MG63 (cell line): Measurements from ENCODE around the gene SF3B3. TPM values are rescaled to one million over a fixed set of nuclear protein-coding genes. Genes with fewer than 3 reads are reported as not detected.
A peak's percentile ranks its signal among the peaks of the same experiment; 100 is the strongest.

Experiments used
- DNase-seq: peaks from one replicate; pipeline ENCODE4 v3.0.0-alpha.2; 2020
- H3K27me3 ChIP-seq: fragments of 250-450 bp; sonication (Bioruptor Pico); 2 replicates; pipeline ENCODE4 v1.5.1; 2020; ENCODE audit warnings: mild to moderate bottlenecking, moderate library complexity
- H3K36me3 ChIP-seq: fragments of 250-450 bp; sonication (Bioruptor Pico); 2 replicates; pipeline ENCODE4 v1.5.1; 2020; ENCODE audit warnings: mild to moderate bottlenecking, moderate library complexity
- H3K4me3 ChIP-seq: fragments of 250-450 bp; sonication (Bioruptor Pico); 2 replicates; pipeline ENCODE4 v1.5.1; 2020; ENCODE audit warnings: mild to moderate bottlenecking, moderate library complexity
- H3K9me3 ChIP-seq: fragments of 250-450 bp; sonication (Bioruptor Pico); 2 replicates; pipeline ENCODE4 v1.5.1; 2020; ENCODE audit warnings: mild to moderate bottlenecking, moderate library complexity
- total RNA-seq: library from RNA; depleted of rRNA; stranded (reverse); fragments of >200 nt; shearing (Covaris generic); gene quantifications from 2 replicates; pipeline ENCODE4 v1.2.3, GENCODE V29; 2014; ENCODE audit warnings: low replicate concordance

SF3B3 gene
- total RNA-seq, 1 experiment from 2014 or later, result 35.7 TPM

DNA sequence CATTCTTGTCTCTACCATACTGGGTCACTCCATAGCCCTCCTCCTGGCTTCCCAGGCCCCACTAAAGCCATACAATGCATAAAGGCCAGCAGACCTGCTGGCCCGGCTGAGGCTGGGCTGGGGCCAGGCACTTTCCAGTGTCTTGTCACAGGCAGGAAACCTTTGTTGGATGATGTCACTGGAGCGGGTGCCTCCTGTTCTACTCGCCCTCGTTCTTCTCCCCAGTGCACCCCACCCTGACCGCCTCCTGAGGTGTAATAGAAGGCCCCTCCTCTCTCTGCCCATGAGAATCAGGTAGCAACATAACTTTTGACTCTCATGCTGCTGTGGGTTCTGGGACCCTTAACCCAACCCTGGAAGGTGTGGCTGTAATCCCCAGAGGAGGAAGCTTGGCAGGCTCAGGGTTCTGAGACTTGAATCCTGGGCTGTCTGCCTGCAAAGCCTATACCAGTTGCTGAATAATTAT lies 68.5 kb downstream of the SF3B3 start:
- peak; percentile 54 for DNase-seq
- Histone ChIP-seq H3K27me3 (no peaks in the 10 kb centered on the region), H3K4me3 (no peak overlapping the region), H3K9me3 (no peaks in the 10 kb centered on the region), H3K36me3 (no peaks in the 10 kb centered on the region)

DNA sequence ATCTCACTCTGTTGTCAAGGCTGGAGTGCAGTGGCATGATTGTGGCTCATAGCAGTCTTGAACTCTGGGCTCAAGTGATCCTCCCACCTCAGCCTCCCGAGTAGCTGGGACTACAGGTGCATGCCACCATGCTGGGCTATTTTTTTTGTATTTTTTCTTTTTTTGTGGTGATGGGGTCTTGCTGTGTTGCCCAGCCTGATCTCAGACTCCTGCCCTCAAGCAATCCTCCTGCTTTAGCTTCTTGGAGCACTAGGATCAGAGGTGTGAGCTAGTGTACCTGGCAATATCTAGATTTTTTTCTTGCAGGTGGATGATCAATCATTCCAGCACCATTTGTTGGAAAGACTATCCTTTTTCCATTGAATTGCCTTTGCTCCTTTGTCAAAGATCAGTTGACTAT lies 69.9 kb downstream of the SF3B3 start:
- H3K4me3 ChIP-seq, result no peak overlapping the region
- H3K36me3 ChIP-seq, result no peaks in the 10 kb centered on the region
- no peaks in the 10 kb centered on the region for H3K27me3 ChIP-seq
- no peak for DNase-seq
- H3K9me3 ChIP-seq, result no peaks in the 10 kb centered on the region

DNA sequence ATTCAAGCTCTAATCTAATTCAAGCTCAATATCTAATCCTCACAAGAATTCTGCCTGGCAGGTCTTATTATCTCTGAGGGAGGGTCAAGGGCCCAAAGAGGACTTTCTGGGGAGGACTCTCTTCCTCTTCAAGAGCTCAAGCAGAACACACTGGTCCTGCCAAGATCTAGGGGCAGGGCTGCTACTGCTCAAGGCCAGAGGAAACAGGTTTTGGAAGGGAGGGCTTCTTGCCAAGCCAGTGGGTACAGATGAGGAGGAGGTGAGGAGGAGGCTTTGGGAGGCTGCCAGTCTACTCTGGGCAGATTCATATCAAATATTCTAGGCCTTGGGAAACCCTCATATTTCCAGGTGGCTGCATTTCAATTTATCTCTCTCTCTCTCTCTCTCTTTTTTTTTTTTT lies 71.0 kb downstream of the SF3B3 start:
- H3K4me3 ChIP-seq, result no peak overlapping the region
- peak; percentile 78 for DNase-seq
- H3K9me3 ChIP-seq, result no peaks in the 10 kb centered on the region
- H3K36me3 ChIP-seq, result no peaks in the 10 kb centered on the region
- H3K27me3 ChIP-seq, result no peaks in the 10 kb centered on the region

DNA sequence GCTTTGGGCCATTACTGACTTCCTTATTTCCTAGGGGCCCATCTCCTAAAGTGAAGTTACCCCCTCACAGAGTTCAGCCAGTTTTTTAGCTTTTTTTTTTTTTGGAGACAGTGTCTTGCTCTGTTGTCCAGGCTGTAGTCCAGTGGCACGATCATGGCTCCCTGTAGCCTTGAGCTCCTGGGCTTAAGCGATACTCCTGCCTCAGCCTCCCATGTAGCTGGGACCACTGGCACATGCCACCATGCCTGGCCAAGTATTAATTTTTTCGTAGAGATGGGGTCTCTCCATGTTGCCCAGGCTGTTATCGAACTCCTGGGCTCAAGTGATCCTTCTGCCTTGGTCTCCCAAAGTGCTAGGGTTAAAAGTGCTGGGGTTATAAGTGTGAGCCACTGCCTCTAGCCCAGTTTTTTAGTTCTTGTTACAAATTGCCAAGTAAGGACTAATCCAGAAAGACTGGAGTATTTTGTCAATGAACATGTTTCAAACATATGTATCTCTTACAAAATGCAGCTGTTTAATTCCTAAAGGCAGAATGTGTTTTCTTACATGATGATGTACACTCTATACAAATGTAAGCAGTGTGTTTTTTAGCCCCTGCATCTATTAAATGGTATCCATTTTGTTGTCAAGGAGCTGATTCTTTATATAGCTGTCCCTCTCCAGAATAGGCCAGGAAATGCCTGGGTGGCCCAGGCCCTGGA lies 73.7 kb downstream of the SF3B3 start:
- H3K36me3 ChIP-seq, result no peaks in the 10 kb centered on the region
- no peaks in the 10 kb centered on the region for H3K9me3 ChIP-seq
- no peak for DNase-seq
- no peak overlapping the region for H3K4me3 ChIP-seq
- no peaks in the 10 kb centered on the region for H3K27me3 ChIP-seq

DNA sequence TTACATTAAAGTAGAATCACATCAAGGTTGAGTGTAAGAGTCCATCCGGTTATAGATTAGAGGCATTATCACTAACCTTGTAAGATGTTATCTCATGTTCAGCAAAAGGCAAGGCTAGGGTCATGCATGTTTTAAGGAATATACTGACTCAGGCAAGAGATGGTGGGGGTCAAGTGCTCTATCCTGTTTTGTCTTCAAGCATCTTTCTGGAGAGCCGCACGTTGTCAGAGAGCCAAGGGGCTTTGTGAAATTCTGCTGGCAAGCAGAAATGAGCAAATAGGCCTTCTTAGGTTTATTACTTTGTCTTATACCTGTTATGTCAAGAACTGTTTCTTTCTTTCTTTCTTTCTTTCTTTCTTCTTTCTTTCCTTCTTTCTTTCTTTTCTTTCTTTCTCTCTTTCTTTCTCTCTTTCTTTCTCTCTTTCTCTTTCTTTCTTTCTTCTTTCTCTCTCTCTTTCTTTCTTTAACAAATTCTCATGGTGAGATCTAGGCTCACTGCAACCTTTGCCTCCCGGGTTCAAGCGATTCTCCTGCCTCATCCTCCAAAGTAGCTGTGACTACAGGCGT lies 75.4 kb downstream of the SF3B3 start:
- Histone ChIP-seq H3K27me3 (no peaks in the 10 kb centered on the region), H3K9me3 (no peaks in the 10 kb centered on the region), H3K4me3 (no peak overlapping the region), H3K36me3 (no peaks in the 10 kb centered on the region)
- no peak for DNase-seq

DNA sequence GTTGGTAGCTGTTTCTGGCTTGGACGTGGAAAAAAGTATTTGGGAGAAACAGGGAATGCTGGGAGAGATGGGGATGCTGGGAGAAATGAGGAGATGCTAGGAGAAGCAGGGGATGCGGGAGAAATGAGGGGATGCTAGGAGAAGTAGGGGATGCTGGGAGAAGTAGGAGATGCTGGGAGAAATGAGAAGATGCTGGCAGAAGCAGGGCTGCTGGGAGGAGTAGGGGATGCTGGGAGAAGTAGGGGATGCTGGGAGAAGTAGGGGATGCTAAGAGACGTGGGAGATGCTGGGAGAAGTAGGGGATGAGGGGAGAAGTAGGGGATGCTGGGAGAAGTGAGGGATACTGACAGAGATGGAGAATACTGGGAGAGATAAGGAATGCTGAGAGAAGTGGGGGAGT lies 77.1 kb downstream of the SF3B3 start:
- no peaks in the 10 kb centered on the region for H3K27me3 ChIP-seq
- H3K36me3 ChIP-seq, result no peaks in the 10 kb centered on the region
- H3K9me3 ChIP-seq, result no peaks in the 10 kb centered on the region
- H3K4me3 ChIP-seq, result no peak overlapping the region
- no peak for DNase-seq

DNA sequence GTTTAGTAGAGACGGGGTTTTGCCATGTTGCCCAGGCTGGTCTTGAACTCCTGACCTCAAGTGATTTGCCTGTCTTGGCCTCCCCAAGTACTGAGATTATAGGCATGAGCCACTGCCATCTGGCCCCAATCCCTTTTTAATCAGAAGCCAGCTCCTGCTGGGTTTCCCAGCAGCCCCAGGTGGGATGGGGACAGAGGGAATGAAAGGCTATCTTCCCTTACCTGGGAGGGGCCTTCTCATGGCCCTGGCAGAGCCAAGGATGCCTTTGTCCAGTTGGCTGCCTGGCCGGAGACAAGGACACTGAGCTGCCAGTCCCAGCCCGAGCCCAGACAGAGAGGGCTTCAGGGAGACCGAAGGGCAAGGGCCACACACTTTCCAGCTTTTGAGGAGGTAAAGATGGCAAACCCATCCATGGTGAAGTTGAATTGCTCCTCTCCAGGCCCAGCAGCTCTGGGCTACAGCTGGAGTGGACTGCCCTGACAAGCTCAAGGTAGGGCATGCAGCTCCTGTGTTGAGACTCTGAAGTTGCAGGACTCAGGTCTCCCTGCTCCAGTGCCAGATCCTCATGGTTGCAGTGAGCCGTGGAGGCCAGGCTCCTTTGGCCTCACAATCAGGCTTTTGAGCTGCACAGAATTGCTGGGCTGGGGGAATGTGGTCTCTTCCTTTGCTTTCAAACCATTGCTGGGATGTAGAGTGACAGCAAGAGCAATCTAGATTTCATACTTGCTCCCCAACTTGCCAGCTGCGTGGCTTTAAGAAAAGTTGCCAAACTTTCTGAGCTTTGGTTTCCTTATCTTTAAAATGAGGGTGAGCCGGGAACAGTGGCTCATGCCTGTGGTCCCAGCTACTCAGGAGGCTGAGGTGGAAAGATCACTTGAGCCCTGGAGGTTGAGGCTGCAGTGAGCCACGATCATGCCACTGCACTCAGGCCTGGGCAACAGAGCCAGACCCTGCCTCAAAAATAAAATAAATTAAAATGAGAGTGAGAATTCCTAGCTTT lies 78.3 kb downstream of the SF3B3 start:
- no peaks in the 10 kb centered on the region for H3K27me3 ChIP-seq
- H3K36me3 ChIP-seq, result no peaks in the 10 kb centered on the region
- H3K4me3 ChIP-seq, result no peak overlapping the region
- no peaks in the 10 kb centered on the region for H3K9me3 ChIP-seq
- DNase-seq, result no peak

DNA sequence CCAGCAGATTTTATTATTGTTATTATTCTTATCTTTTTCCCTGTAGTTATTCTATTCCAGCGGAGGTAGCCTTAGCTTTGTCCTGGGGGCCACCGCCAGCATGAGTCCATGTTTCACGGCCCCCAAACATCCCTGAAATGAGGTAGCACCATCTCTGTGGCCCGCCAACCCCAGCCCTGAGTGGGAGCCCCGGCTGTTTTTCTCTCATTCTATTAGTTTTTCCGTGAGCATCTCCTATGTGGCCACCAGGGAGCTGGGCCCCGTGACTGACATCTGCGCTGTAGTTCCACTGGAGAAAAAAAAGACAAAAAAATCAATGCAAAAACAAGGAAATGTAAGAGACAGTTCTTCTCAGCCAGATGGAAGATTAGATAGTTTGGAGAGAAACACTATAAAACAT lies 79.2 kb downstream of the SF3B3 start:
- H3K36me3 ChIP-seq, result no peaks in the 10 kb centered on the region
- no peak overlapping the region for H3K4me3 ChIP-seq
- H3K27me3 ChIP-seq, result no peaks in the 10 kb centered on the region
- no peak for DNase-seq
- no peaks in the 10 kb centered on the region for H3K9me3 ChIP-seq

DNA sequence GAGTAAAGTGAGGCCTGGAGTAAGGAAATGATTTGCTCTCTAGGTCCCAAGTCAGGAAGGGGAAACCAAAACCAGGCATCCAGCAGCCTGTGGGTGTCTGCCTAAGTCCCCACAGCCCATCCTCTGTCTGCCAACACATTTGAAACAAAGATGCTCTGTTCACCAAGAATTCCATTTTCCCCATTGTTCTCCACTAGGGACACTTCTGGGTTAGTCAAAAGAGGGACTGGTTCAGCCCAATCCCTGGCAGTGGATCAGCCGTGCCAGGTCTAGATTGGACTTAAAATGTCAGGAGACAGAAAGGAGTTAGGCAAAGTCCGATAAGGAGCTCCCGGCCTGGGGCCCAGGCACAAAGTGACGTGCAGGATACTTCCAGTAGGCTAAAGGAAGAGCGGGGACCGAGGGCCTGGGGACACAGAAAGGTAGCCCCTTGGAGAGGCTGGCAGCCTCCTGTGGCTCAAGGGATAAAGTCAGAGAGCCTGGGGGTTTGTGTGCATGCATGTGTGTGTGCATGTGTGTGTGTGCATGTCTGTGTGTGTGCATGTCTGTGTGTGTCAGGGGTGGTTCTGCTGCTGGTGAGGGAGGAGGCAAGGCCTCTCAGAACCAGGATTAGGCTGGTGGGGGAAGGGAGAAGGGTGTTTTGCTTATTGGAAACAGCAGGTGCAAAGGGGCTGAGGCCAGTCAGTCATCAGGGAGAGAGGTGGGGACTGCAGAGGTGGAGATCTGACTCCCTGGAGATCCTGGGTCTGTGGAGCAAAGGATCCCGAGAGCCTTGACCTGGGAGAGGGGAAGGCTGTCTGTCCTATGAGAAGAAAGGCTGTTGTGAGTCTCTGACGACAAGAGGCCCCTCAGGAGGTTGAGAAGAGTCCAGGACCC lies 81.0 kb downstream of the SF3B3 start:
- no peaks in the 10 kb centered on the region for H3K9me3 ChIP-seq
- H3K4me3 ChIP-seq, result no peak overlapping the region
- DNase-seq, result no peak
- no peaks in the 10 kb centered on the region for H3K36me3 ChIP-seq
- H3K27me3 ChIP-seq, result no peaks in the 10 kb centered on the region

DNA sequence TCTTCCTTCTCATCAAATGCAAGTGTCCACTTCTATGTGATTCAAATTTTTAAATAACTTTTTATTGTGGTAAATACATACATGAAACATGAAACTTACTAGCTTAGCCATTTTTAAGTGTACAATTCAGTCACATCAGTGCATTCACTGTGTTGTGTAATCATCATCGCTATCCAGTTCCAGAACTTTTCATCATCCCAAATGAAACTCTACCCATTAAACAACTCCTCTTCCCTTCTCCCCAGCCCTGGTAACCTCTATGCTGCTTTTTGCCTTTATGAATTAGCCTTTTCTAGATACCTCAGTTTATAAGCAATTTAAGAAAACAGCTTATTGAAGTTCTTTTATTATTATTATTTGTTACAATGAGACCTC lies 81.7 kb downstream of the SF3B3 start:
- no peak for DNase-seq
- H3K9me3 ChIP-seq, result no peaks in the 10 kb centered on the region
- H3K4me3 ChIP-seq, result no peak overlapping the region
- H3K36me3 ChIP-seq, result no peaks in the 10 kb centered on the region
- H3K27me3 ChIP-seq, result no peaks in the 10 kb centered on the region

DNA sequence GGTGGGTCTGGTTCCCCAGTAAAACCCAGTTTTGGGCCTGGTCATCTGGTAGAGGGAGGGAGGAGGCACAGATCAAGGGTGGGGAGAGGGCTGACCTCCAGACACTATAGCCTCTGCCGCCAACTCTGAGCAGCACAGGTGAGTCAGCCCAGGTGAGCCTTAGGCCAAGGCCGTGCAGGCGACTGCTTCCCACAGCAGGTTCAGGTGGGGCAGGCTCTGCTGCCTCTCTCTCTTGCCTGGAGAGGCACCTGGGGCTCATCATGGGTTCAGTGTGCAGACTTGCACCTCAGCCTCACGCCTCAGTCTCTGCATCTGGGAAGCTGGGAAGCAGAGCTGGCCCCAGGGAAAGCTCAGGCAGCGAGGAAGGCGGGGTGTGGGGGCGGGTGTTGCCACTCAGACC lies 84.9 kb downstream of the SF3B3 start:
- Histone ChIP-seq H3K9me3 (no peaks in the 10 kb centered on the region), H3K4me3 (no peak overlapping the region), H3K27me3 (no peaks in the 10 kb centered on the region), H3K36me3 (no peaks in the 10 kb centered on the region)
- DNase-seq, result no peak

DNA sequence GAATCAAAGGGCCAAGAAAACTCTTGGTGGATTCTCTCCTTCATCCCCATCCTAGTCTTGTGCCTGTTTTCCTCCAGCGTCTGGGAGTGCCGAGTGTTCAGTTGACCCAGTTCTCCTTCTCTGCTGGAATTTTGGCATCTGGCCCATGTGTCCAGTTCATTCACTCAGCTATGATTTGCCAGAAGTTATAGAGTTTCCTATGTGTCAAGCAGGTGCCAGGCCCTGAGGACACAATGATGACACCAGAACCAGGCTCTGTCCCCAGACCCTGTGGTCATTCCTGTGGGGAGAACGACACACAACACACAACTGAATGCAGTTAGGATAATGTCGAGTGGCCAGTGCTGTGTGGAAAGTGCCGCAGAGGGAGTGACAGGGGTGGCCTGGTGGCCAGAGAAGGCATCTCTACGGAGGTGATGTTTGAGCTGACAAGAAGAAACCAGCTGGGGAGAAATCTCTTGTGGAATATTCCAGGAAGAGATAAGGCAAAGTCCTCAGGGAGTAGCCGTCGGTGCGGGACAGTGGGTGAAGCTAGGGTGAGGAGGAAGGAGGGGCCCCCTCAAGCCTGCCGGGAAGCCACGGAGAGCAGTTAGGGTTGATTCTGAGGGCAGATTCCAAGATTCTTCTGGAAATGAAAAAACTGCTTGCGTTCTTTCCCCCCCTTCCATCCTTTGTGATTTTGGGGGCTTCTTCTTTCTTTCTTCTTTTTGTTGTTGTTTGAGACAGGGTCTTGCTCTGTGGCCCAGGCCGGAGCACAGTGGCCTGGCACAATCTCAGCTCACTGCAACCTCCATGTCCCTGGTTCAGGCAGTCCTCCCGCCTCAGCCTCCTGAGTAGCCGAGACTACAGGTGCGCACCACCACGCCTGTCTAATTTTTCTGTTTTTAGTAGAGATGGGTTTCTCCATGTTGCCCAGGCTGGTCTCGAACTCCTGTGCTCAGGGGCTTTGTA lies 86.9 kb downstream of the SF3B3 start:
- no peaks in the 10 kb centered on the region for H3K27me3 ChIP-seq
- DNase-seq, result no peak
- H3K4me3 ChIP-seq, result no peak overlapping the region

DNA sequence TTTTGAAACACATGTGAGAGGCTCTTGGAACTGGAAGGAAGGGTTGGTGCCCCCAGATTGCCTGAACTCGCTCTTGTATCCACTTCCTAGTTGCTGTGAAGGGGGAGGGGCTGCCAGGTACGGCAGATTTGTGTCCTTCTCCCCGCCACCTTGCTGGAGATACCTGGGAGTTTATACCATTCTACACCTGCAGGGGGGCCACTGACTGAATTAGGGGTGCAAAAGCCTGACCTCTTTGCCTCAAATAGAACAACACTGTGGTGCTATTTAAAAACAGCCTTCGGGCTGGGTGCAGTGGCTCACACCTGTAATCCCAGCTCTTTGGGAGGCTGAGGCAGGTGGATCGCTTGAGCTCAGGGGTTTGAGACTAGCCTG lies 87.6 kb downstream of the SF3B3 start:
- H3K9me3 ChIP-seq, result no peaks in the 10 kb centered on the region
- no peak overlapping the region for H3K4me3 ChIP-seq
- no peak for DNase-seq
- H3K27me3 ChIP-seq, result no peaks in the 10 kb centered on the region
- no peaks in the 10 kb centered on the region for H3K36me3 ChIP-seq

More for the DNA sequence above, 86.9 kb downstream of the SF3B3 start:
- H3K36me3 ChIP-seq, result no peaks in the 10 kb centered on the region
- no peaks in the 10 kb centered on the region for H3K9me3 ChIP-seq

DNA sequence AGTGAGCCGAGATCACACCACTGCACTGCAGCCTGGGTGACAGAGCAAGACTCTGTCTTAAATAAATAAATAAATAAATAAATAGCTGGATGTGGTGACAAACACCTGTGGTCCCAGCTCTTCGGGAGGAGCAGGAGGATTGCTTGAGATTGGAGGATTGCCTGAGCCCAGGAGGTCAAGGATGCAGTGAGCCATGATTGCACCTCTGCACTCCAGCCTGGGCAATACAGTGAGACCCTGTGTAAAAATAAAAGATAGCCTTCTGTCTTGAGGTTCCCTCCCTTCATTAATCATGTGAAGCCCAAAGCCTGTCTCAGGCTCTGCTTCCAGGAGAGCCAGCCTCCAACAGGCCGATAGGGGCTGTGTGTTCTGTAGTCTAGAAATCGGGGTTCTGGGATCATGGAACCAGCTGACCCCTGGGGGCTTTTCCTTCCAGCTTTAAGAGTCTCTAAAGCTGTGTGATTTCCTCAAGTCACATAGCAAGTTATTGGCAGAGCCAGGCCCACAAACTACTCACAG lies 88.2 kb downstream of the SF3B3 start:
- no peaks in the 10 kb centered on the region for H3K9me3 ChIP-seq
- H3K4me3 ChIP-seq, result no peak overlapping the region
- H3K36me3 ChIP-seq, result no peaks in the 10 kb centered on the region
- no peak for DNase-seq
- H3K27me3 ChIP-seq, result no peaks in the 10 kb centered on the region

DNA sequence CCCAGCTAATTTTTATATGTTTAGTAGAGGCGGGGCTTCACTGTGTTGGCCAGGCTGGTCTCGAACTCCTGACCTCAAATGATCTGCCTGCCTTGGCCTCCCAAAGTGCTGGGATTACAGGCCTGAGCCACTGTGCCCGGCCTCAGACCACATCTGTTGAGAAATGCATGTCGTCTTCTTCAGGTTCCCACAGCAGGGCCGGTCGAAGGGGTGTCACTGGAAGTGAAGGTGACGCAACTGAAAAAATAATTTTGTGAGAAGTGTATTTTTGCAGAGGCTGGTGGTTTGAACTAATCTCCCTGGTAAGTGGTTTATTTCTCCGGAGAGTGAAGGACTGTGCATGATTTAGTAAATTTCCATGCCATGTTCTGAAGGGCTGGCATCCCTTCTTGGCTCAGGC lies 89.3 kb downstream of the SF3B3 start:
- Histone ChIP-seq H3K4me3 (no peak overlapping the region), H3K9me3 (no peaks in the 10 kb centered on the region), H3K27me3 (no peaks in the 10 kb centered on the region), H3K36me3 (no peaks in the 10 kb centered on the region)
- DNase-seq, result no peak
